Measurements from ENCODE around the gene IFT122.

The IFT122 gene

DNA sequence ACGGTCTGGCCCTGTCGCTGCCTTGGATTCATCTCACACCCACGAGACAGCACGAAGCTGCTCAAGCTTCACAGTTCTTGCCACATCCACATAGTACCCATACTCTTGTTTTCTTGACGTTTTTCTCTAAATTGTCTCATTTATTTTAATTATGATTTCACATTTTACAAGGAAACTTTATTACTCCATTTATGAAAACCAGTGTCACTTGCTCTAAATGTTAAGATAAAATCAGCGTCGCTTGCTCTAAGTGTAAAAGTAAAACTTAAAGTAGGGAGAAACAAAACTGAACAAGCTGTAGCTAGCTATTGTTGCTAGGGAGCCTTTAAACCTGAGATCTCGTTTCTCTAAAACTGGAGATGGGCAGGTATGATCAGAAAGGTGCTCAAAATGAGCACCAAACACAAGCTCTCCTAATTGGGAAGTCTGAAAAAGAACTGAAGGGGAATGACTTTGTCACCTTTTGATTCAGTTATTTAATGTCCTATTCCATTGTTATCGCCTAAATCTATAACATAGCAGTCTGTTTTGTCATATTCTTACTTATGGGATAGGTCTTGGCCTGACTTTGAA, 680 bp downstream of the IFT122 start:
- DNase-seq: no peak

- no peak for DNase-seq
Measured at GRCh38 chr3:129441215-129441614, 1.2 kb downstream of the IFT122 start.

- DNase-seq: no peak
Measured at GRCh38 chr3:129441782-129442181, 1.8 kb downstream of the IFT122 start.

DNA sequence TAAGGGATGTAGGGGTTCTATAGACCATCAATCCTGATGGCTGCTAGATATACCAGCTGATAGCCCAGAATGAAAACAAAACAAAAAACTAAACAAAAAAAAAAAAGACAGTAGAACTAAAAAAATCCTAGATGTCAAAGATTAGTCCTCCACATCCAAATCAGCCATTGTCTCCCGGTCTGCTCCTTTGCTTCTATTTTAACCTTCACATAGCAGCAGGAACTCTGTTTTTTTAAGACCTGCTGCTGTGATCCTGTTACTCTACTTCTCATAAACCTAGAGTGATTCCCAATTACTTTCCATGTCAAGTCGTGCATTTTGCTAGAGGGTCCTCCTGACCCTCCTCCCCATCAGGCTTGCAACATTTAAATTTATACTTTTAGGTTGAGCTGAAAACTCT, 2.5 kb downstream of the IFT122 start:
- DNase-seq: no peak

GRCh38 chr3:129442947-129443346, 2.9 kb downstream of the IFT122 start:
- no peak for DNase-seq

GRCh38 chr3:129445471-129445870, 5.4 kb downstream of the IFT122 start:
- DNase-seq: no peak

DNA sequence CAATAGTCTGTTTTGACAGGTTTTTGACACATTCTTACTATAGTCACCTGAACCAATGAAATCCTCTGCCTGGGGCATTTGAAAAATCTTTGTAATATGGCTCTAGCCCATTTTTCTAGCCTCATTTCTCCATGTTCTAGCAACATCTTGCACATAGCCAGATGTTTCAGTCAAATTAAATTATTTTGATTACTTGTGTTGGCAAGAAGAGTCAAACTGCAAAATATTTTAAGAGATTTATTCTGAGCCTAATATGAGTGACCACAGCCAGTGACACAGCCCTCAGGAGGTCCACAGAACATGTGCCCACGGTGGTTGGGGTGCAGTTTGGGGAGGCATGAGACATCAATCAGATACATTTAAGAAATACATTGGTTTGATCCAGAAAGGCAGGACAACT, 6.9 kb downstream of the IFT122 start:
- DNase-seq: no peak

GRCh38 chr3:129448186-129448895, 8.3 kb downstream of the IFT122 start:
- DNase-seq: no peak

DNA sequence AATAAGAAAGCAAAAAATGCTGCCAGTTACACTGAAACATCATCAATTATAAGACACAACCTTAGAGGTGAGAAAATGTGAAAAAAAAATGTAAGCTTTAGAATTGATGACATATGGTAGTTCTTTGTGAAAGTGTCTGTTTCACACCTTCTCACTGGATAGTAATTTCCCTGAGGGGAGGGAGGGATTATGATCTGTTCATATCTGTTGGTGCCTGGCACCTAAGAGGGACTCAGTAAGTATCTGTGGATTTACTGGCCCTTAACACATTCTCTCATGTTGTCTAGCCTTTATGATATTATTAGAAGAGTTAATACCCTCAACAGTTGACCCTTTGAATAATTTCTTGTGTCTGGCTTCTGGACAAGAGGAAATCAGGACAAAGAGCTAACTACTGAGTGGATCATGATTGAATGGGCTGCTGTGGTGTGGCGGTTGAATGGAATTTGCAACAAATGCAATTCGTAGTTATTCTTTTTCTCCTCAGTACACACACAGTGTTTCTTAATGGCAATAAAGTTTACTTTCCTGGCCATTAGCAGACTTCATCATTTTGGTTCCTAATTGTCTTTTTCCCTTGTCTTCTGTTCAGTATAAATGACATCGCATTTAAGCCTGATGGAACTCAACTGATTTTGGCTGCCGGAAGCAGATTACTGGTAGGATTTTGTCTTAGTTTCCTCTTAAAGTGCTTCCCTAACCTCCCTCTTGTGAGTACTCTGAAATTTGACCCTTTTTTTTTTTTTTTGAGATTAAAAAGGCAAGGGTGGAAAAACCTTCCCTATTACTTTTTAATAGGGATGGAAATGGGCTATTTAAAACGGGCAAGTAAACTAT, 9.5 kb downstream of the IFT122 start:
- no peak for DNase-seq

DNA sequence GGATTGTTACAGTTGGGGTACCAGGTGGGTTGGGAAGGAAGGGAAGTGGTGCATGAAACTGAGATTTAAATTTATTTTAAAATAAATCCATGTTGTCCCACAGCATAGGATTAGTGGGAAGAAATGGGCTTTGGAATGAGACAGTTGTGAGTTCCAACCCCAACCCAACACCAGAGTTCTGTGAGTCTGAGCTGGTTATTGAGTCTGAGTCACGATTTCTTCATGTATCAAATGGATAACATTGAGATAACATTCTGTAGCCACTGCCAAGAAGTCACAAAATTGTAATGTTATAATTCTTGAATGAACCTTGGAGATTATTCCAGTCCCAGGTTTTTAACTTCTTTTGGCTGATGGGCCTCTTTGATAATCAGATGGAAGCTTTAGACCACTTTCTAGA, 13.7 kb downstream of the IFT122 start:
- no peak for DNase-seq

GRCh38 chr3:129460155-129460554, 20.1 kb downstream of the IFT122 start:
- DNase-seq: no peak

- no peak for DNase-seq
Measured at GRCh38 chr3:129460572-129460971, 20.5 kb downstream of the IFT122 start.

DNA sequence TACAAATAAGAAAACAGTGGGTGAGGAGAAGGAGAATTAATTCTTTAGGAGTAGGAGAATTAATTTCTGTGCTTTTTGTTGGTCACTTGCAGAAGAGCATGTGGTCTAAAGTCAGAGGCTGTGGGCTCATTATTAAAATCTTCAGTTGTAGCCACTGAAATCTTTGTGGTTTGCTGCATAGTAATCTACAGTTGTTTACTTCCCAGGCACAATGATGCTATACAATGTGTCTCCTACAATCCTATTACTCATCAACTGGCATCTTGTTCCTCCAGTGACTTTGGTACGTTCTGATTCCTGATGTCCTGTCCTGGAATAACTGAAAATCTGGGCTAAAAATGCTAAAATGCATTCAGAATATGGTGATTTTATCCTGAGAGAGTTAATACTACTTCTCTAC, 21.0 kb downstream of the IFT122 start:
- DNase-seq: no peak

DNA sequence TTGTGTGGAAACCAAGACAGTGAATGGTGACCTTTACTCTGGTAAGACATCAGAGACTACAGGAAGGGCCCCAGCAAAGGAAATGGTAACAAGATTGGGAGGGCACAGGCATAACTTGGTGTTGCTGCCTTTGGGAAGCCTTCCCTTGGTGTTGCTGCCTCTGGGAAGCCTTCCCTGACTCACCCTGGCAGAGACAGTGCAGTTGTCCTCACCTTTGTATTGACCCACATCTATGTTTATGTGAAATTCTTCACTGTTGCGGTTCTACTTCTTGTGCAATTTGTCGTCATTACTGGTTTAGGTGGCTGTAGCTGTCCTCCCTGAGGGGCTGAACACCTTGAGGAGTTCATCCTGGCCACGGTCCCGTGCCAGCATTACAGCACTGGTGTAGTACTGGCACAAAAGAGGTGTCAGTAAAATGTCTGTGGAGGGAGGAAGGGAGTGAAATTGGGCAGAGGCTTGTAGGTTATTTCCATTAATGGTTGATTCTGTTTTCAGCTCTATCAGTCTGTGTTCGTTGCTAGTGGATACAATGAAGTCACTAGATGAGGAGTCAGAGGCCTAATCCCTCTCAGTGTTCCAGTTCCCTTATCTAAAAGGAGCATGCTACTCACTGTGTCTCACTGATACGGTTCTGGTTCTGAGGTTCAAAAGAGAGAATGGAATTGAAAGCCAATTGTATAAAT, 21.6 kb downstream of the IFT122 start:
- DNase-seq: no peak

GRCh38 chr3:129462361-129462968, 22.4 kb downstream of the IFT122 start:
- DNase-seq: no peak

DNA sequence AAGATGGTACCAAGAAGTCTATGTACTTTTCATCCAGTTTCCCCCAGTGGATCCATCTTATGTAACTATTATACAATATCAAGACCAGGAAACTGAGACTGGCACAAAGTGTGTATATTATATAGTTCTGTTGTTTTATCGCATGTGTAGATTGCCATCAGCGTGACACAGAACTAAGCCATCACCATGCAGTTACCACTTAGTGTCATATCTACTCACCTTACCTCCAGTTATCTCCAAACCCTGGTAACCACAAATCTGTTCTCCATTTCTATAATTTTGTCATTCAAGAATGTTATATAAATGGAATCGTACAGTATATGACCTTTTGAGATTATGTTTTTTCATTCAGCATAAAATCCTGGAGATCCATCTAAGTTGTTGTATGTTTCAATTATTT, 23.1 kb downstream of the IFT122 start:
- DNase-seq: no peak

DNA sequence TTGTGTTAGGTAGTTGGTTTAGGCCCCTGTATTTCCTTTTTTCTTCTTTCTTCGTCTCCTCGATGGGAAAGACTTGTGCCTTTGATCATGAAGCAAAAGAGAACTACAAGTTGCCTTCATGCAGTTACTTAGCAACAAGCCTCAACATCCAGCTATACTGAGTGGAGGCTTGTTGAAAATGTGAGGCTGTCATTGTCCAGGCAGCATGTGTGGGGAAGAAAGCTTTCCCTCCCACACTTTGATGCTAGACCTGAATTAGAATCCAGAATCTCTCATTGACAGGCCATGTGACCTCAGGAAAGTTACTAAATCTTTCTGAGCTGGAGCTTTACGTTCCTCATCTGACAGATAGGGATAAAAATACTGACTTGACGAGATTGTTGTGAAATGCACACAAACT, 23.7 kb downstream of the IFT122 start:
- DNase-seq: no peak

- DNase-seq: no peak
Measured at GRCh38 chr3:129467932-129468331, 27.9 kb downstream of the IFT122 start.

GRCh38 chr3:129469026-129469425, 29.0 kb downstream of the IFT122 start:
- DNase-seq: no peak

DNA sequence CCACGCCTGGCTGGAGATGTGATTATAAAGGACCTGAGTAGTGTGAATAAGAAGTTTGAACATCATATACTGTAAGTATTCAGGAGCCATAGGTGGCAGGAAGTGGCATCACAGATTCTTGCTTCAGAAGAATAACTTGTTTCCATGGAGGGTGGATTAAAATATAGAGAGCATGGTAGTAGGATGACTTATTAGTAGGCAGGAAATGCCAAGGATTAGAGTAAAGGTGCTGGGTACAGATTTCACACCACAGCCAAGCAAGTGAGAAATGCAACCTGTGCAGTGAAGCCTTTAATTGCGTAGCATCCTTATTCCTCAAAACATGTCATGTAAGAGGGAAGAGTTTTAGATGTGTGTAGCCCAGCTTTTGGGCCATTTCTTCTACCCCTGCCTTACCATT, 30.8 kb downstream of the IFT122 start:
- no peak for DNase-seq

GRCh38 chr3:129473067-129473768, 33.2 kb downstream of the IFT122 start:
- DNase-seq: no peak

- no peak for DNase-seq
Measured at GRCh38 chr3:129473769-129474152, 33.7 kb downstream of the IFT122 start.
